Measurements from ENCODE around the gene RAP2B. TPM values are rescaled to one million over a fixed set of nuclear protein-coding genes. Genes with fewer than 3 reads are reported as not detected.

RAP2B gene
- total RNA-seq, 1 donor from 2014 or later = 2.7 TPM

GRCh38 chr3:153158189-153158588, 3.8 kb upstream of the RAP2B start:
- no peak overlapping the region for H3K27ac ChIP-seq (replicated peaks)
- no peak for TF ChIP-seq CTCF (IDR thresholded peaks at IDR 0.05; ENCODE audit: borderline replicate concordance)
- no peaks in the 10 kb centered on the region for H3K27me3 ChIP-seq (ENCODE audit: low read depth)
- intact Hi-C loops (cut with micrococcal nuclease) = no loop called here
- no peak overlapping the region for H3K4me3 ChIP-seq
- no peaks in the 10 kb centered on the region for H3K9me3 ChIP-seq (replicated peaks)
- H3K36me3 ChIP-seq = no peaks in the 10 kb centered on the region
- peaks cover 27% of the 10 kb centered on the region for H3K4me1 ChIP-seq
- DNase-seq = no peak

GRCh38 chr3:153158961-153159735, 2.9 kb upstream of the RAP2B start:
- intact Hi-C loops (cut with micrococcal nuclease) = no loop called here
- H3K4me3 ChIP-seq = no peak overlapping the region
- H3K27ac ChIP-seq (replicated peaks) = no peak overlapping the region

GRCh38 chr3:153159771-153160397, 2.1 kb upstream of the RAP2B start:
- H3K4me3 ChIP-seq = peak overlapping the region; percentile 97
- no peaks in the 10 kb centered on the region for H3K36me3 ChIP-seq
- H3K27ac ChIP-seq (replicated peaks) = peak overlapping the region; percentile 94
- no peaks in the 10 kb centered on the region for H3K27me3 ChIP-seq (ENCODE audit: low read depth)
- no peaks in the 10 kb centered on the region for H3K9me3 ChIP-seq (replicated peaks)
- peaks cover 42% of the 10 kb centered on the region for H3K4me1 ChIP-seq
- no peak for TF ChIP-seq CTCF (IDR thresholded peaks at IDR 0.05; ENCODE audit: borderline replicate concordance)
- intact Hi-C loops (cut with micrococcal nuclease) = loop anchor here (10.0 kb wide), 1 partner anchor 125 kb away; no protein-coding TSS in a partner anchor
- no peak for DNase-seq

More at GRCh38 chr3:153158961-153159735, 2.9 kb upstream of the RAP2B start:
- H3K4me1 ChIP-seq = peaks cover 35% of the 10 kb centered on the region
- H3K36me3 ChIP-seq = no peaks in the 10 kb centered on the region
- H3K9me3 ChIP-seq (replicated peaks) = no peaks in the 10 kb centered on the region
- H3K27me3 ChIP-seq (ENCODE audit: low read depth) = no peaks in the 10 kb centered on the region
- no peak for TF ChIP-seq CTCF (IDR thresholded peaks at IDR 0.05; ENCODE audit: borderline replicate concordance)
- DNase-seq = no peak

- H3K4me3 ChIP-seq = peak overlapping the region; percentile 97
- H3K4me1 ChIP-seq = peaks cover 49% of the 10 kb centered on the region
- no peaks in the 10 kb centered on the region for H3K27me3 ChIP-seq (ENCODE audit: low read depth)
- peak; percentile 70 for DNase-seq
- peak overlapping the region; percentile 94 for H3K27ac ChIP-seq (replicated peaks)
- H3K36me3 ChIP-seq = no peaks in the 10 kb centered on the region
- intact Hi-C loops (cut with micrococcal nuclease) = loop anchor here (10.0 kb wide), 1 partner anchor 124 kb away; no protein-coding TSS in a partner anchor
- no peak for TF ChIP-seq CTCF (IDR thresholded peaks at IDR 0.05; ENCODE audit: borderline replicate concordance)
- no peaks in the 10 kb centered on the region for H3K9me3 ChIP-seq (replicated peaks)
Observed at GRCh38 chr3:153160451-153161137, 1.4 kb upstream of the RAP2B start.

GRCh38 chr3:153161138-153161713, 800 bp upstream of the RAP2B start:
- peak; percentile 91 for DNase-seq
- Histone ChIP-seq H3K27ac (replicated peaks) (peak overlapping the region; percentile 94), H3K9me3 (replicated peaks) (no peaks in the 10 kb centered on the region), H3K27me3 (ENCODE audit: low read depth) (no peaks in the 10 kb centered on the region), H3K36me3 (no peaks in the 10 kb centered on the region), H3K4me1 (peaks cover 56% of the 10 kb centered on the region), H3K4me3 (peak overlapping the region; percentile 97)
- no peak for TF ChIP-seq CTCF (IDR thresholded peaks at IDR 0.05; ENCODE audit: borderline replicate concordance)
- intact Hi-C loops (cut with micrococcal nuclease) = loop anchor here (10.0 kb wide), 1 partner anchor 124 kb away; no protein-coding TSS in a partner anchor

Data from left ventricle myocardium inferior (tissue), 1 donor.